ENCODE measurements around the gene GIPC3. TPM values are rescaled to one million over a fixed set of nuclear protein-coding genes. Genes with fewer than 3 reads are reported as not detected.

GIPC3 gene
- total RNA-seq, 1 donor from 2014 or later, result not detected

DNA sequence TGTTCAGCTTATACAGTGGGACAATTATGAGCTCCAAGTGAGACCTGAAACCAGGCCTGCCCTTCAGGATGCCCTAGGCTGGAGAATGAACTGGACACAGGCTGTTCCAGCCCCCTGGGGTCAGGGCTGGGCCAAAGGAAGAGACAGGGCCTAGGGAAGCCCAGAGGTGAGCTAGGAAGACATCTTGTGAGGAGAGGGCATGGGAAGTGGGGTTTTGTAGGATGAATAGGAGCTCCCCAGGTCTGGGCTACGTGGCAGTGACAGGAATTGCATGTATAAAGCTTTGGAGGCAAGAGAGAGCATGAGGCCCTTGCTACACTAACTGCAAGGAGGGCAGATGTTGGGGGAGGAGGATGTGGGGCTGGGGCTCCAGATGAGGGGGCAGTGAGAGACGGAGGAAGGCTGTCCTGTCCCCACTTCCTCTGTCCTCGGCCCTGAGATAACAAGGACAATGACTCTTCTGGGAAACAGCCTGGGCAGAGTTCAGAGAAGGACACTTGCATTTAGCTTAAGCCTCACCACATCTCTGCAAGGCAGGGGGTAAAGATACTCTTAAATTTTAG lies 22.9 kb downstream of the GIPC3 start:
- H3K4me3 ChIP-seq, result peak overlapping the region; percentile 40
- H3K4me1 ChIP-seq, result peaks cover 12% of the 10 kb centered on the region
- no peaks in the 10 kb centered on the region for H3K36me3 ChIP-seq
- DNase-seq (ENCODE audit: low spot score), result no peak
- Mint-ChIP-seq H3K27ac (no peak overlapping the region), H3K27me3 (ENCODE audit: insufficient read depth, low read depth) (peaks cover 5% of the 10 kb centered on the region), H3K36me3 (no peaks in the 10 kb centered on the region), H3K4me1 (peaks cover 11% of the 10 kb centered on the region), H3K4me3 (peak overlapping the region; percentile 39), H3K9me3 (no peaks in the 10 kb centered on the region)
- H2AFZ ChIP-seq (replicated peaks), result peak overlapping the region; percentile 79
- H3K27me3 ChIP-seq, result peaks cover 37% of the 10 kb centered on the region
- no peaks in the 10 kb centered on the region for H3K9me3 ChIP-seq (ENCODE audit: low read depth)
- no peaks in the 10 kb centered on the region for H4K20me1 ChIP-seq (ENCODE audit: low read depth)
- peaks cover 14% of the 10 kb centered on the region for H3F3A ChIP-seq (ENCODE audit: low read depth)
- H3K4me2 ChIP-seq, result peak overlapping the region; percentile 80
- no peak for TF ChIP-seq EZH2phosphoT487 (IDR thresholded peaks at IDR 0.05)
- TF ChIP-seq CTCF (IDR thresholded peaks at IDR 0.05), result no peak
- no peak for TF ChIP-seq EZH2 (IDR thresholded peaks at IDR 0.05)
- no peak overlapping the region for H3K9ac ChIP-seq
- H3K27ac ChIP-seq, result no peak overlapping the region
- H3K79me2 ChIP-seq (ENCODE audit: low read depth), result no peaks in the 10 kb centered on the region

GRCh38 chr19:3608750-3609322 lies 23.6 kb downstream of the GIPC3 start:
- Histone ChIP-seq H3F3A (ENCODE audit: low read depth) (peaks cover 14% of the 10 kb centered on the region), H3K4me1 (peaks cover 12% of the 10 kb centered on the region), H3K4me2 (no peak overlapping the region), H3K27me3 (peaks cover 37% of the 10 kb centered on the region), H3K4me3 (no peak overlapping the region), H3K36me3 (no peaks in the 10 kb centered on the region), H3K9me3 (ENCODE audit: low read depth) (no peaks in the 10 kb centered on the region), H2AFZ (replicated peaks) (no peak overlapping the region), H4K20me1 (ENCODE audit: low read depth) (no peaks in the 10 kb centered on the region), H3K79me2 (ENCODE audit: low read depth) (no peaks in the 10 kb centered on the region), H3K27ac (no peak overlapping the region), H3K9ac (no peak overlapping the region)
- Mint-ChIP-seq H3K9me3 (no peaks in the 10 kb centered on the region), H3K27ac (no peak overlapping the region), H3K4me1 (peaks cover 11% of the 10 kb centered on the region), H3K27me3 (ENCODE audit: insufficient read depth, low read depth) (peaks cover 5% of the 10 kb centered on the region), H3K4me3 (no peak overlapping the region), H3K36me3 (no peaks in the 10 kb centered on the region)
- DNase-seq (ENCODE audit: low spot score), result no peak
- no peak for TF ChIP-seq CTCF (IDR thresholded peaks at IDR 0.05)
- no peak for TF ChIP-seq EZH2 (IDR thresholded peaks at IDR 0.05)
- no peak for TF ChIP-seq EZH2phosphoT487 (IDR thresholded peaks at IDR 0.05)

GRCh38 chr19:3609779-3610719 lies 24.8 kb downstream of the GIPC3 start:
- Histone ChIP-seq H3K9ac (no peak overlapping the region), H3K27ac (no peak overlapping the region), H3F3A (ENCODE audit: low read depth) (peaks cover 14% of the 10 kb centered on the region), H3K36me3 (no peaks in the 10 kb centered on the region), H3K4me1 (peaks cover 12% of the 10 kb centered on the region), H3K4me2 (no peak overlapping the region), H3K4me3 (no peak overlapping the region), H2AFZ (replicated peaks) (no peak overlapping the region), H3K9me3 (ENCODE audit: low read depth) (no peaks in the 10 kb centered on the region), H4K20me1 (ENCODE audit: low read depth) (no peaks in the 10 kb centered on the region), H3K27me3 (peaks cover 30% of the 10 kb centered on the region), H3K79me2 (ENCODE audit: low read depth) (no peaks in the 10 kb centered on the region)
- no peak for DNase-seq (ENCODE audit: low spot score)
- Mint-ChIP-seq H3K36me3 (no peaks in the 10 kb centered on the region), H3K27me3 (ENCODE audit: insufficient read depth, low read depth) (peaks cover 5% of the 10 kb centered on the region), H3K9me3 (no peaks in the 10 kb centered on the region), H3K27ac (no peak overlapping the region), H3K4me3 (no peak overlapping the region), H3K4me1 (peaks cover 11% of the 10 kb centered on the region)
- TF ChIP-seq EZH2phosphoT487 (IDR thresholded peaks at IDR 0.05), result no peak

Measured in neural progenitor cell (in vitro differentiated cells).